DOHH2 (cell line): ENCODE results near the gene COL27A1.

Experiments used
- EZH2phosphoT487 ChIP-seq: fragments of 200-600 bp; sonication (generic); IDR thresholded peaks from 2 replicates; pipeline ENCODE4 v1.6.1; 2017; ENCODE audit warnings: borderline replicate concordance, mild to moderate bottlenecking, antibody characterized with exemption, low read length, moderate library complexity, mixed read lengths
- TF ChIP-seq, protein P1 (sequence below): fragments of 200-600 bp; sonication (generic); IDR thresholded peaks from one replicate; pipeline ENCODE4 v1.5.1; 2014; ENCODE audit warnings: antibody characterized with exemption, mild to moderate bottlenecking, low read depth, low read length; ENCODE audit not compliant: poor library complexity, severe bottlenecking

DNA sequence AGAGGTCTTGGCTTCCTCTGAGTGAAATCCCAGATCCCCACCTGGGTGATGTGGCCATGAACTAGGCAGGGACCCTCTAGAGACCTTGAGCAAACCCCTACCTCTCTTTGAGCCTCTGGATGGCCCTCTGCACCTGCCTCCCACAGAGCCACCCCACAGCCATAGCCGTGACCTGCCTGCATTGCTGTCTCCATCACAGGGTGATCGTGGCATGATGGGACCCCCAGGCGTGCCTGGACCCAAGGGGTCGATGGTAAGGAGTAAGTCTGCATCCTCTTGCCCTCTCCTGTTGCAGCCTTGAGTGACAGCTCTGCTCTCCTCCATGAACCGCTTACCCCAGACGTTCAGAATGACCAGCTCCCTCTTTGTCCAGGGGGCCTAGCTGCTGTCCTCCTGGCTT, 97.1 kb downstream of the COL27A1 start:
- TF ChIP-seq, protein P1, sequence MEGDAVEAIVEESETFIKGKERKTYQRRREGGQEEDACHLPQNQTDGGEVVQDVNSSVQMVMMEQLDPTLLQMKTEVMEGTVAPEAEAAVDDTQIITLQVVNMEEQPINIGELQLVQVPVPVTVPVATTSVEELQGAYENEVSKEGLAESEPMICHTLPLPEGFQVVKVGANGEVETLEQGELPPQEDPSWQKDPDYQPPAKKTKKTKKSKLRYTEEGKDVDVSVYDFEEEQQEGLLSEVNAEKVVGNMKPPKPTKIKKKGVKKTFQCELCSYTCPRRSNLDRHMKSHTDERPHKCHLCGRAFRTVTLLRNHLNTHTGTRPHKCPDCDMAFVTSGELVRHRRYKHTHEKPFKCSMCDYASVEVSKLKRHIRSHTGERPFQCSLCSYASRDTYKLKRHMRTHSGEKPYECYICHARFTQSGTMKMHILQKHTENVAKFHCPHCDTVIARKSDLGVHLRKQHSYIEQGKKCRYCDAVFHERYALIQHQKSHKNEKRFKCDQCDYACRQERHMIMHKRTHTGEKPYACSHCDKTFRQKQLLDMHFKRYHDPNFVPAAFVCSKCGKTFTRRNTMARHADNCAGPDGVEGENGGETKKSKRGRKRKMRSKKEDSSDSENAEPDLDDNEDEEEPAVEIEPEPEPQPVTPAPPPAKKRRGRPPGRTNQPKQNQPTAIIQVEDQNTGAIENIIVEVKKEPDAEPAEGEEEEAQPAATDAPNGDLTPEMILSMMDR: no peak
- no peak for TF ChIP-seq EZH2phosphoT487
